HG03095 (cell line): Measurements from ENCODE around the gene TMEM38A.
A peak's percentile ranks its signal among the peaks of the same experiment; 100 is the strongest.
"Not testable (repeated sequence)": the region's sequence is repeated elsewhere in the genome, so short reads cannot be mapped to it uniquely, and the experiment has no call there.

Source experiments
- ATAC-seq: cut with Tn5 transposase; IDR thresholded peaks from one replicate; pipeline ENCODE4 v1.9.1; 2021; ENCODE audit warnings: moderate library complexity; ENCODE audit not compliant: unreplicated experiment

Gene TMEM38A

DNA sequence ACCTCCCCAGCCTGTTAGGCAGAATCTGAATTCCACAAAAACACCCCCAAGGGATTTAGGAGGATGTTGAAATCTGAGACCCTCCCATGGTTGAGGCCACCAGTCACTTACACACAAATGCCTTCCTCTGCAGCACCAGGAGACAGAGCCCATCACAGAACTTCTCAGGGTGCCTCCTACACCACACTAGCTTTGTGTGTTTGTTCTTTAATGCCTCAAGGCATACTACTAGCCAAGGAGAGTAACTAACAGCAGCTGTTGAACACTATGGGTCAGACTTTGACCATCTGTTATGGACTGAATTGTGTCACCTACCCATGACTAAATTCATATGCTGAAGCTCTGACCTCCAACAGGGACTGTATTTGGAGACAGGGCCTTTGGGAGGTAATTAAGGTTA is 23.4 kb upstream of the TMEM38A start:
- no peak for ATAC-seq

DNA sequence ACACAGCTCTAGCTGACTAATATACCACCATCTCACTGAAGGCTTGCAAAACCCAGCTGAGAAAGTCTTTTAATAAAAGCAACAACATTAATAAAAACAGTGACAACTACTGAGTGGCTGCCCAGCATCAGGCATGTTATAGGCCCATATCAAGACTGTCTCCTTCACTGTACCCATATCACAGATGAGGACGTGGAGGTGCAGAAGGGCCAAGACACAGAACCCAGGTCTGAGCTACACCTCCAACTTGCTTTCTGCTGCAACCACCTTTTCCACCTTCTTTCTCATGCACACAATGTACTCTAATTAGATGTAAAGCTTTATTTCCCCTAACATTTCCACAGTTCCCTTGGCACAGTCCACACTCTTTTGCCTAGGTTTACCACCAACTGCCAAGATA is 22.3 kb upstream of the TMEM38A start:
- no peak for ATAC-seq

DNA sequence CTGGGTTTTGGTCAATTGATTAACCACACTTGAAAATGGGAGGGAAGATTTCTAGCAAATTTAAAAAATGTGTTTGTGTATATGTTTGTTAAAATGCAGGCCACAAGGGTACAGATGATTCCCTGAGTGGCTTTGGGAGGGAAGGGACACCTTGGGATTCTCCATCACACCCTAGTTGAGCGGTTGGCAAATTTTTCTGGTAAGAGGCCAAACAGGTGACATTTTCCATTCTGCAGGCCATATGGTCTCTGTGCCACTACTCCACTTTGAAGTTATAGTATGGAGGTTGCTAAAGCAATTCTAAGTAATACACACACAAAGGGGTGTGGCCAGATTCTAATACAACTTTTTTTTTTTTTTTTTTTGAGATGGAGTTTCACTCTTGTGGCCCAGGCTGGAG is 20.0 kb upstream of the TMEM38A start:
- no peak for ATAC-seq

DNA sequence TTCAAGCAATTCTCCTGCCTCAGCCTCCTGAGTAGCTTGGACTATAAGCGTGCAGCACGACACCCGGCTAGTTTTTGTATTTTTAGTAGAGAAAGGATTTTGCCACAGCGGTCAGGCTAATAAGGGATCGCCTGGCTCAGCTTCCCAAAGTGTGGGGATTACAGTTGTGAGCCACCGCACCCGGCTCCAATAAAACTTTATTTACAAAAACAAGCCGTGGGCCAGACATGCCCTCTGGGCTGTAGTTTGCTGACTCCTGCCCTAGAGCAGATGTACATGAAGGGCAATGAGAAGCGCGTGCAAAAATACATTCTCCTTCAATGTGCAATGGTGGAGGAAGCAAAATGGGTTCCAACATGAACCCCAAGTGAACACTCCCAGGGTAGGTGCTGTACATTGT is 19.2 kb upstream of the TMEM38A start:
- ATAC-seq = no peak

DNA sequence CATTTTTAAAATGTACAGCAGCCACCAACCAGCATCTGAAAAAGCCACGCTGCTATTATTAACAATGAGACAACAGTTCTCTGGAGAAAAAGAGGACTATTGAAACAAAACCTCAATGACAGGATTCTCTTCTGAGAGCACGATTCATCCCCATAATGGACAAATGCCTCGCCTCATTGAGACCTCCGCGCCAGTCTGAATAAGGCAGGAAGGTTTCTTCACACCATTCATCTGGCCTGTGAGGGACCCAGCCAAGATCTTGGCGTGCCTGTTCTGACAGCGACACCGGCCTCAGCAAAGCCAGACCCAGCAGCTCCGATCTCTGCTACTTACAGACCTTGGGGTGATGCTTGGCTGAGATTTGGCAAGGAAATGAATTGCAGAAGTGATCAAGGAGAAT is 15.8 kb upstream of the TMEM38A start:
- ATAC-seq = no peak

DNA sequence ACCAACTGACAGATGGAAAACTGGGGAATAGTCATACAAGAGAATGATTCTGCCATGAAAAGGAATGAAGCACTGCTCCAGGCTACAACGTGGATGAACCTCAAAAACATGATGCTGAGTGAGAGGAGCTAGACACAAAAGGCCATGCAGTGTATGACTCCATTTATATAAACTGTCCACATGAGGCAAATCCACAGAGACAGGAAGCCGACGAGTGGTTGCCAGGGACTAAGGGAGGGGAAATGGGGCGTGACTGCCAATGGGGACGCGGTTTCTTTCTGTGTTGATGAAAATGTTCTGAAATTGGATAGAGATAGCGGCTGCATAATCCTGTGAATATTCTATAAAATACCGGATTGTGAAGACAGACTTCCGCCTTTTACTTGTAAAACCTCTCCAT is 11.2 kb upstream of the TMEM38A start:
- no peak for ATAC-seq

DNA sequence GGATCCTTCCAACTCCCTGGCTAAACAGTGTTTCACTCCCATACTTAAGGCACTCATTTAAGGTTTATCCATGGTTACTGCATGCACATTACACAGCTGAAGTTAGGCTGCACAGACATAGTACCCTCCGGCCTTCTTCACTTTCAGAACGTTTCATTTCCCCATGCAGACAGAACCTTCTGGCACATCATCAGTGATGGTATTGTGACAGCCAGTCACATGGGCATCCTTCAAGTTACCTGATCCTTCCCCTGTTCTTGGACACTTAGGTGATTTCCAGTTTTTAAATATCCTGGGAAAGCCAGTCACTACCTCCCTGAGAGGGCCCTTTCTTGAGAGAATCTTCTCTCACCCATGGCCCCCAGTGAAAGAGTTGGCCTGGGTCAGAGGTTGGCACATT is 10.1 kb upstream of the TMEM38A start:
- no peak for ATAC-seq

DNA sequence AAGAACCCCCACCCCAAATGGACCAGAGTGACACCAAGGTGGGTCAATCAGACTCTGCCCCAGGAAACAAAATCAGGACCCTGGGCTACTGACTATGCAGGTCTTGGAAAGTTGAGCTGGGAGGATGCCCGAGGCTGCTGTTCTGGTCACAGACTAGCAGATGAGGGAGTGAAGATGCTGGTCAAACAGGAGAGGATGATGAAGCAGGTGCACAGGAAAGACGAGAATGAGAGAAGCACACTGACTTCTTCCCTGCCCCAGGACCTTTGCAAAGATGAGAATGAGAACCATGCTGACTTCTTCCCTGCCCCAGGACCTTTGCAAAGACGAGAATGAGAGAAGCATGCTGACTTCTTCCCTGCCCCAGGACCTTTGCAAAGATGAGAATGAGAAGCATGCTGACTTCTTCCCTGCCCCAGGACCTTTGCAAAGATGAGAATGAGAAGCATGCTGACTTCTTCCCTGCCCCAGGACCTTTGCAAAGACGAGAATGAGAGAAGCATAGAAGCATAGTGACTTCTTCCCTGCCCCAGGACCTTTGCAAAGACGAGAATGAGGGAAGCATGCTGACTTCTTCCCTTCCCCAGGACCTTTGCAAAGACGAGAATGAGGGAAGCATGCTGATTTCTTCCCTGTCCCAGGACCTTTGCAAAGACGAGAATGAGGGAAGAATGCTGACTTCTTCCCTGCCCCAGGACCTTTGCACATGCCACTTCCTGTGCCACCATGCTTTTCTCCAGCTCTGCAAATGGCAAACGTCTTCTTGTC is 9.3 kb upstream of the TMEM38A start:
- ATAC-seq = not testable (repeated sequence)

DNA sequence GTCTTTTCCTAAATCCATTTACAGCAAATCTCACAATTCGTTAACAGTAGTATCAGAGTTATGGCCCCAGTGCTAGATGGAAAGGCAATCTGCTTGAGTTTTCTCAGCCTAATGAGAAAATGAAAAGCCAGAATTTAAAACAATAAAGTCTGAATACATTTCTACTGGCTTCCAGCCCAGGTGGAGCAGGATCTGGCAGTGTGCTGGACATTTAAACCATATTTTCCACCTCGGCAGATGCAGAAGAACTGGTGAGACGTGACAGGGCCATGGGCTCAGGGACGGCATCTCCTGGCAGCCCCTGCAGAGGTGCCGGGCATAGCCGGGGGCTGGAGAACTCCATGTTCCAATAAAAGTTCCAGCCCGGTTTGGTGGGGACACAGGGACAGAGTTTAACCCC is 8.1 kb upstream of the TMEM38A start:
- no peak for ATAC-seq

DNA sequence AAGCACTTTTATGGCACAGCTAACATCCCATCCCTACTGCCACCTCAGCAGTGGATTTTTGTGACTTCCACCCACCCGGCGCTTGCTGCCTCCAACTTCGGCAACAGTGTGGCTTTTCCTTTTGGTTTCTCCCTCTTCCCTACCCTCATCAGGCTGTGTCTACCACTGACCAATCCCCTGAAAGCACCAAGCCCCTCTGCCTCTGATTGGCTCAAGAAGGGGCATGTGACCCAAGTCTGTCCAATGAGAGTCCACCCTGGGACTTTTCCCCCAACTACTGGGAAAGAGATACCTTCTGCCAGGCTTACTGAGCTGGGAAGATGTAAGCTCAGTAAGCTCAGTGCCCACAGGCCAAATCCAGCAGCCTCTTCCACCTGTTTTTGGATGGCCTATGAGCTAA is 6.8 kb upstream of the TMEM38A start:
- no peak for ATAC-seq

DNA sequence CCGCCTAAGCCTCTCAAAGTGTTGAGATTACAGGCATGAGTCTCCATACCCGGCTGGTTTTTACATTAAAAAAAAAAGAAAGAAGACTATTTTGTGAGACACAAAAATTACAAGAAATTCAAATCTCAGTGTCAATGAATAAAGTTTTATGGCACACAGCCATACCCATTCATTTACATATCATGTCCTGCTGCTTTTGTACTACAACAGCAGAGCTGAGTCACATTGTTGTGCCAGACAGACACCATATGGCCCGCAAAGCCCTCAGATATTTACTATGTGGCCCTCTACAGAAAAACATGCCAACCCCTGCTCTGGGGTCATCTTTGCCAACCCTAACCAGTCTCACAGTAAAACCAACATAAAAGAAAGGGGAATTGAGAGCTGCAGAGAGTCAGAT is 6.3 kb upstream of the TMEM38A start:
- no peak for ATAC-seq

DNA sequence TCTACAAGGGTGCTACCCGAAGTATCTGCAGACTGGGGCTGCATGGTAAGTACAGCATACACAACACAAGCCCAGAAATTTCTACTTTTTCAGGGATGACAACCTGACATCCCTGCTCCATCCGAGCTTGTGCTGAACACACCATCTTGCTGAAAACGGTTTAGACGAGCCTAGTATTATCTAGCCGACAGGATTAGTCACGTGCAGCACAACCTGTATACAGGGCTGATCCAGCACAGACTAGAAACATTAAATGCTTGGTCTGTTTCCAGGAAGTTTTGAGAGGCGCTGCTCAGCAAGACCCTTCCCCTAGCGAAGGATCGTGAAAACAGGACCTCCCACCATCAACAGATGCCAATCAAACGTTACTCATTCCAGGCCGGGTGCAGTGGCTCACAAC is 5.2 kb upstream of the TMEM38A start:
- no peak for ATAC-seq

DNA sequence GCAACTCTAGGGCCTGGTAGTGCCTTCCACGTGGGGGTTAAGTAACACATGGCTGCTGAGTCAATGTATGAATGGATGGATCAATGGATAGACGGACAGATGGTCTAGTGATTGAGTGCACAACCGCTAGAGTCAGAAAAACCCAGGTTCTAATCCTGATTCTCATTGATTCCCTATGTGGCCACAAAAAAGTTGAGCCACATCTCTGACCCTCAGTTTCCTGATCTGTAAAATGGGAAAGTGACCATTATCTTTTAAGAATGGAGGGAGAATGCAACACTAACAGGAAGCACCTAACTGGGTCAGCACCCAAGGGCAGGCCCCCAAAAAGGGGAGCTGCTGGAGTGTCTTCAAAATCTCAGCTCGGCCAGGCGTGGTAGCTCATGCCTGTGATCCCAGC is 3.6 kb upstream of the TMEM38A start:
- ATAC-seq = no peak

DNA sequence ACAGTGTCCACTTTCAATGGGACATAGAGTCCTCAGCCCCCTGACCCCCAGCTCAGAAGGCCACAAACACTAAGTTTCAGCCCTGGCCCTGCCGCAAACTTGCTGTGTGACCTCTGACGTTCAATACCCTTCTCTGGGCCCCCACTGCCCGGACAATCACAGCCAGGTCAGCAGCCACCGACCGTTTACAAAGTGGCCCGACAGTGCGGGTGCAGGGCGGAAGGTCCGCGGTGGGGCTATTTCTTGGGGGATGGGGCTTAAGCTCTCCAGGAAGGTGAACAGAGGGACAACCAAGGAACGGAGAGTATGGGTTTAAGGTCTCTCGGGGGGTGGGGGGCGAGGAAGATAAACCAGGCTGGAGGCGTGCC is 1.5 kb upstream of the TMEM38A start:
- no peak for ATAC-seq

DNA sequence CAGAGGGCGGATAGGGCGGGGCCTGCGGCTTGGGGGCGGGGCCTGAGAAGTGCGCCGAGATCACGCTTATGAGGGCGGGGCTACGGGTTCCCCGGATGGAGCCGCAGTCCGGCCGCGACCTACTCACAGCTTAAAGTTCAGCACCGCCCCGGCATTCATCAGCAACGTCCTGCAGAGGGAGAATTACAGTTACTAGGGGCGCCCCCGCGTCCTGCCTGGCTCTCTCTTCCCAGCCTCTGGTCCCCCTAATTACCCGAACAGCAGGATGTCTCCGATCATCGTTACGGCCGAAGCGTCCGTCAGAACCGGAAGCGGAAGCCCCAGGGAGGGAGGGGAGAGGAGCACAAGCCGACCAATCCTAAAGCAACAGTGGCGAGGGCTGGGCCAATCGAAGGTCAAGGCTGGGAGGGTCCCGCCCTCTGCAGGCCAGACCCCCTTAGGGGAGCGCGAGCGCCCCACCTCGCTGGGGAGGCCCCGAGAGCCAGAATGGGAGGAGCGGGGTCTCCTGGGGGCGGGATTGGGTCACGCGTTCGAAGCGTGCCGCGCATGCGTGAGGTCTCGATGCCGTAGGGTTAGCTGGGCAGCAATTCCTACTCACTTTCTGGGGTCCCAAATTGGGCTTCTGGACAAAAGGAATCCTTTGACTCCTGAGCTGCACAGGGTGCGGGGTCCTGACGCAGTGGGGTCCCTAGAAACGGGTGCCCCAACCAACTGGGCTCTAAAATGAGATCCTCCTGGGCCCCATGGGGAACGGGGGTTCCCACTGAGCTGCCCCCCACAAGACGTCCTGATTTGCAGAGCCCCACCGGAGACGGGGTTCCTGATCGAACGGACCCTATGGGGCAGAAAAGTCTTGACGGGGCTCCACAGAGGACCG is 869 bp upstream of the TMEM38A start, which contains the start of gene SMIM7:
SMIM7 (minus strand) TSS at position 313 of the 877 bp plus-strand sequence; CDS start at position 279, 34 bp downstream.
- ATAC-seq = peak; percentile 79

DNA sequence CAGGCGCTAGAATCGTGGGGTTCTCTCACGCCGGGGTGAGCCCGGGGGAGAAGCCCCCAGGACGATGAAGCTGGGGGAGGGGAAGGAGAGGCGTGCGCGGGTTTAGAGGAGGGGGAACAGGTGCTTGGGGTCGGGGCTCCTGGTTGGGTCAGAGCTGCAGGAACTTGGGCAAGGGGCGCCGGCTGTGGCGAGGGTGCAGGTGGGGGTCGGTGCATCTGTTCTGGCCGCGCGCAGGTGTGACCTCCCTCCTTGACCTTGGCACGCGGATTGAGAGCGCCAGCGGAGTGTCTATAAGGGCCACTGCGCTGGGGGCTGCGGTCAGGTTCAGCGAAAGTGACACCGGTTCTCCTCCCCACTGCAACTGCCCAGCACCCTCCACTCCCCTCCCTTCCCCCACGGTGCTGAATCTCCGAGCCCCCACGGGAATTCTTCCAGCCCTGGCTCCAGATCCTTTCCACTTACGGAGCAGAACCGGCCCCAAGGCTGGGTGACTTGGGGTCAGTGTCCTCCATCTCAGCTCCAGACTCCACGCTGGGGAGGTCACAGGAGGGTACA is 618 bp downstream of the TMEM38A start:
- ATAC-seq = no peak

DNA sequence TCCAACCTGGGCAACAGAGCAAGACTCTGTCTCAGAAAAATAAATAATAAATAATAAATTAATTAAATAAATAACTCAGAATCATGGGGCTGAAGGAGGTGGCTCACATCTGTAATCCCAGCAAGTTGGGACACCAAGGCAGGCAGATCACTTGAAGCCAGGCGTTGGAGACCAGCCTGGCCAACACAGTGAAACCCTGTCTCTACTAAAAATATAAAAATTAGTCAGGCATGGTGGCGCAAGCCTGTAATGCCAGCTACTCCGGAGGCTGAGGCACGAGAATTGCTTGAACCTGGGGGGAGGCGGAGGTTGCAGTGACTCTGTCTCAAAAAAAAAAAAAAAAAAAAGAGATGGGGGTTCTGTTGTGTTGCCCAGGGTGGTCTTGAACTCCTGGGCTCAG is 7.2 kb downstream of the TMEM38A start:
- ATAC-seq = no peak

DNA sequence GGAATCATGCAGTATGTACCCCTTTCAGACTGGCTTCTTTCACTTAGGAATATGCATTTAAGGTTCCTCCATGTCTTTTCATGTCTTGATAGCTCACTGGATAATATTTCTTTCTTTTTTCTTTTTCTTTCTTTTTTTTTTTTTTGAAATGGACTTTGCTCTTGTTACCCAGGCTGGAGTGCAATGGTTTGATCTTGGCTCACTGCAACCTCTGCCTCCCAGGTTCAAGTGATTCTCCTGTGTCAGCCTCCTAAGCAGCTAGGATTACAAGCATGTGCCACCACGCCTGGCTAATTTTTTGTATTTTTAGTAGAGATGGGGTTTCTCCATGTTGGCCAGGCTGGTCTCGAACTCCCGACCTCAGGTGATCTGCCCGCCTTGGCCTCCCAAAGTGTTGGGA is 7.8 kb downstream of the TMEM38A start:
- not testable (repeated sequence) for ATAC-seq

DNA sequence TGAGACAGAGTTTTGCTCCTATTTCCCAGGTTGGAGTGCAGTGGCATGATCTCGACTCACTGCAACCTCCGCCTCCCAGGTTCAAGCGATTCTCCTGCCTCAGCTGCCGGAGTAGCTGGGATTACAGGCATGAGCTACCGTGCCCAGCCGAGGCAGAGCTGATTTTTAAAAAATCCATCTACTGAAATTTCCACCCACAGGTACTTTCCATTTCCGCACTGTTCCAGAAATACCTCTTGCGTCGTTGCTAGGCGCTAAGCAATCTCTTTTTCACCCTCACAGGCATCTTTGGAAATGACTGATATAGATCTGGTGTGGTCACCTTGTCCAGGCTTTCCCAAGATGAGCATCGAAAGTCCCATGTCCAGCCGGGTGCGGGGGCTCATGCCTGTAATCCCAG is 9.4 kb downstream of the TMEM38A start:
- ATAC-seq = no peak

DNA sequence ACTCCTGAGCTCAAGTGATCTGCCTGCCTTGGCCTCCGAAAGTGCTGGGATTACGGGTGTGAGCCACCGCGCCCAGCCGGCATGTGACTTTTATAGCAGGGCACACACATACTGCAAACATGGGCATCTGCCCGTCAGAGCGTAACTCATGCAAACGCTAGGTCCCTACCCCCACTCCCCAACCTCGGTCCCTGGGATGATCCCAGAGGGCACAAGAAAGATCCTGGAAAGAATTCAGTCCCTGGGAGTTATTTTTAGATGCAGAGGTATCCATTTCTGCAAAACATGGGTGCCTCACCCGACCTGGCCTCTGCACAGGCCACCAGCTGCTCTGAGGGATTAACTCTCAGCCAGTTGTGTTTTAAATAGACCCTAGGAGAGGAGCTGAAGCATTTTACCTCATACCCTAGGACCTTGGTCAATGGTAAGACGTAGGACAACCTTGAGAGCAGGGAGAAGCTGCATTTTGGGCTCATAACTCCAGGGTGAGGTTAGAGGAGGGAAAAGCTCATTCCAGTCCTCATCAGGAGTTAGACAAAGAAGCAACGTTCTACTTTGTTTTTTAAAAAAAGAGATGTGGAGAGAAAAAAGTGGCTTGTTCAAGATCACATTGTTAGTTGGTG is 10.8 kb downstream of the TMEM38A start:
- ATAC-seq = no peak

DNA sequence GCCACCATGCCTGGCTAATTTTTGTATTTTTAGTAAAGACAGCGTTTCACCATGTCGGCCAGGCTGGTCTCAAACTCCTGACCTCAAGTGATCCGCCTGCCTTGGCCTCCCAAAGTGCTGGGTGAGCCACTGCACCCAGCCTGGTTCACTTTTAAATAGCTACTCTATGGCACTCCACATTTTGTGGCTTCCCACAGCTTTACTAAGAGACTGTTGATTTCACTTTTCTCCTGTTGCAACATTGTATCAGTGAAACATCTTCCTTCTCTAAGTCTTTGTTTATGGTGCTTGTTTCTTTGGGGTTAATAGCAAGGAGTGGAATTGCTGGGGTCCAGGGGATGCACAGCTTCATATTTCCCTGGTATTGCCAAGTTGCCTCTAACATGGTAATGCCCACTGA is 12.3 kb downstream of the TMEM38A start:
- no peak for ATAC-seq

DNA sequence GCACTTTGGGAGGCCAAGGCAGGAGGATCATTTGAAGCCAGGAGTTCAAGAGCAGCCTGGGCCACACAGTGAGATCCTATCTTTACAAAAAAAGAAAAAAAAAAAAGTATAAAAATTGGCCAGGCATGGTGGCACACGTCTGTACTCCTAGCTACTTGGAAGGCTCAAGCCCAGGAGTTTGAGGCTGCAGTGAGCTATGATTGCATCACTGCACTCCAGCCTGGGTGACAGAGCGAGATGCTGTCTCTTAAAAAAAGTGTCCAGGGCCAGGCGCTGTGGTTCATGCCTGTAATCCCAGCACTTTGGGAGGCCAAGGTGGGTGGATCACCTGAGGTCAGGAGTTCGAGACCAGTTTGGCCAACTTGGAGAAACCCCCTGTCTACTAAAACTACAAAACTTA is 12.9 kb downstream of the TMEM38A start:
- not testable (repeated sequence) for ATAC-seq
